H7 (cell line): ENCODE measurements around the gene CAMKV. TPM values are rescaled to one million over a fixed set of nuclear protein-coding genes. Genes with fewer than 3 reads are reported as not detected.
"Not testable (repeated sequence)": the region's sequence is repeated elsewhere in the genome, so short reads cannot be mapped to it uniquely, and the experiment has no call there.

Experiments used
- DNase-seq: peaks from one replicate; pipeline ENCODE4 v3.0.0; 2012
- H3K27me3 ChIP-seq: 2 replicates; pipeline ENCODE4 v1.6.0; 2011; ENCODE audit warnings: mild to moderate bottlenecking, low read length; ENCODE audit not compliant: control insufficient read depth, insufficient read depth
- H3K36me3 ChIP-seq: replicated peaks from 2 replicates; pipeline ENCODE4 v1.5.1; 2011; ENCODE audit warnings: low read length; ENCODE audit not compliant: control insufficient read depth, insufficient read depth
- H3K4me3 ChIP-seq: 2 replicates; pipeline ENCODE4 v1.5.1; 2011; ENCODE audit warnings: low read depth, mild to moderate bottlenecking, control low read depth, low read length, moderate library complexity; ENCODE audit not compliant: insufficient read depth
- total RNA-seq: library from RNA; depleted of rRNA; stranded (reverse); fragments of >200 nt; shearing (Covaris generic); gene quantifications from 2 replicates; pipeline ENCODE4 v1.2.3, GENCODE V29; 2014; rRNA removed

Gene CAMKV, protein sequence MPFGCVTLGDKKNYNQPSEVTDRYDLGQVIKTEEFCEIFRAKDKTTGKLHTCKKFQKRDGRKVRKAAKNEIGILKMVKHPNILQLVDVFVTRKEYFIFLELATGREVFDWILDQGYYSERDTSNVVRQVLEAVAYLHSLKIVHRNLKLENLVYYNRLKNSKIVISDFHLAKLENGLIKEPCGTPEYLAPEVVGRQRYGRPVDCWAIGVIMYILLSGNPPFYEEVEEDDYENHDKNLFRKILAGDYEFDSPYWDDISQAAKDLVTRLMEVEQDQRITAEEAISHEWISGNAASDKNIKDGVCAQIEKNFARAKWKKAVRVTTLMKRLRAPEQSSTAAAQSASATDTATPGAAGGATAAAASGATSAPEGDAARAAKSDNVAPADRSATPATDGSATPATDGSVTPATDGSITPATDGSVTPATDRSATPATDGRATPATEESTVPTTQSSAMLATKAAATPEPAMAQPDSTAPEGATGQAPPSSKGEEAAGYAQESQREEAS
- 38.6 and 46.8 TPM in 2 replicates for total RNA-seq

DNA sequence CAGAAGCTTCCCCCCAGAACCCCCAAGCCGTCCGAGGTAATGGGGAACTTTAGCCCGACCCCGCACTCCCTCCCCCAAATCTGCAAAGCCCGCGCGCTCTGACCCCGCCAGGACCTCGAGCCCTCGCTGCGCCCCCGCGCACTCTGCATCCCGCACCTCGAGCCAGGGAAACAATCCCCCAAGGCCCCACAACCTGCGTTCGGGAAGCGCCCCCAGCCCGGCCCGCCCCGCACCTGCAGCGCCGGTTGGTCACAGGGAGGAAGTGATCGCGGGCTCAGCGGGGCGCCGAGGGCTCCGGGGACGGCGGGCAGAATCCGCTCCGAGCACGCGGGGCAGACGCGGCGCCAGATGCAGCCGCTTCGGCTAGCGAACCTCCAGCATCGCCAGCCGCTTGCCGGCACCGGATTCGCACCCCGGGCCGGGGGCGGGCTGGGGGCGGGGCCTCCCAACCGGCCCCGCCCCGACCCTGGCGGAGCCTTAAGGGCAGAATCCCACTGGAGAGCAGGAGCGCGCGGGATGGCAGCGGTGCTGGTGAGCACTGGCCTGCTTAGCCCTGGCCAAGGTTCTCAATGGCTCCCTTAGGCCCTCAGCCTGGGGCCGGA is at the start of gene CAMKV:
Gene CAMKV, minus strand, starts transcription at position 382 of the 602 bp plus-strand sequence. CDS start 7,518 bp downstream, outside the sequence.
- DNase-seq, result peak; percentile 96
- Histone ChIP-seq H3K36me3 (no peaks in the 10 kb centered on the region), H3K4me3 (peak within 1 kb of the TSS; percentile 75), H3K27me3 (peaks cover 7% of the 10 kb centered on the region)

DNA sequence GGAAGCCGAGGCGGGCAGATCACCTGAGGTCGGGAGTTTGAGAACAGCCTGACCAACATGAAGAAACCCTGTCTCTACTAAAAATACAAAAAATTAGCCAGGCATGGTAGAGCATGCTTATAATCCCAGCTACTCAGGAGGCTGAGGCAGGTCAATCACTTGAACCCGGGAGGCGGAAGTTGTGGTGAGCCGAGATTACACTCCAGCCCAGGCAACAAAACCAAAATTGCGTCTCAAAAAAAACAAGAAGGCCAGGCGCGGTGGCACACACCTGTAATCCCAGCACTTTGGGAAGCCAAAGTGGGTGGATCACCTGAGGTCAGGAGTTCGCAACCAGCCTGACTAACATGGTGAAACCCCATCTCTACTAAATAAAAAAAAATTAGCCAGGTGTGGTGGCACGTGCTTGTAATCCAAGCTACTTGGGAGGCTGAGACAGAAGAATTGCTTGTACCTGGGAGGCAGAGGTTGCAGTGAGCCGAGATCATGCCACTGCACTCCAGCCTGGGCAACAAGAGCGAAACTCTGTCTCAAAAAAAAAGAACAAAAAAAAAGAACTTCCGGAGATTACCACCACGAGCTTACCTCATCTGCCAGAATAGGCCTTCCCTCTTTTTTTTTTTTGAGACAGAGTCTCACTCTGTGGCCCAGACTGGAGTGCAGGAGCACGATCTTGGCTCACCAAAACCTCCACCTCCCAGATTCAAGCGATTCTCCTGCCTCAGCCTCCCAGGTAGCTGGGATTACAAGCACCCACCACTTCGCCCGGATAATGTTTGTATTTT is 48.3 kb upstream of the CAMKV start:
- not testable (repeated sequence) for H3K27me3 ChIP-seq

DNA sequence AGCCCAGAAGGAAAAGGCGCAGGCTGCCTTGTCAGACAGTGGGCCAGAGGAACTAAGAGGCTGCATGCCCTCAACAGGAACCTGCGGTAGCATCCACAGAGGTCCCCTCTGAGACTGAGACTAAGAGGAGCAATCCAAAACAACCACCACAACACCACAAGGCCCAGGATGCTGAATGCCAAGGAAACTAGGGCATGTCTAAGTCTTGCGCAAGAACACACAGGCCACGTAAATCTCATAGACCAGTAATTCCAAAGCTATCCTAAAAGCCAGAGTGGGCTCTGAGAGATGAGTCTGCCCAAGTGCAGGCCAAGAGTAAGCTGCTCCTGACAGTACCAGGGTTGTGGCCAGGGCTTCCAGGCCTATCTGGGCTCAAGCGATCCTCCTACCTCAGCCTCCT is 47.0 kb upstream of the CAMKV start:
- Histone ChIP-seq H3K27me3 (no peaks in the 10 kb centered on the region), H3K36me3 (no peaks in the 10 kb centered on the region), H3K4me3 (no peak overlapping the region)
- no peak for DNase-seq

More for the DNA sequence above, 48.3 kb upstream of the CAMKV start:
- not testable (repeated sequence) for H3K4me3 ChIP-seq, DNase-seq, H3K36me3 ChIP-seq

DNA sequence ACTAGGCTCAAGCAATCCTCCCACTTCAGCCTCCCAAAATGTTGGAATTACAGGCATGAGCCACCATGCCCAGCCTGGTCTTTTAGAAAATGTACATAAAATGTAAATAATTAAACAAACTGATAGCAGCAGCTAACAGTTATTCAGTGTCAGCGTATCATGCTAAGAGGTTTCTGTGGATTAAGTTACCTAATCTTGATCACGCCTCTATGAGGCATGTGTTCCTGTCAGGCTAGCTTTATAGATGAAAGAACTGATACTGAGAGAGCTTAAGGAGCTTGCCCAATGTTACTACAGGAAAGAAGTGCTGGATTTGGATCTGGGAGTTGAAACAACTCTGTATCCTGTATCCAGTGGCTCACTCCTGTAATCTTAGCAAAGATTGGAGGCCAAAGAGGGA is 45.2 kb upstream of the CAMKV start:
- Histone ChIP-seq H3K27me3 (peaks cover 3% of the 10 kb centered on the region; the same call in 1 of the 2 replicates), H3K4me3 (no peak overlapping the region), H3K36me3 (no peaks in the 10 kb centered on the region)
- DNase-seq, result no peak

DNA sequence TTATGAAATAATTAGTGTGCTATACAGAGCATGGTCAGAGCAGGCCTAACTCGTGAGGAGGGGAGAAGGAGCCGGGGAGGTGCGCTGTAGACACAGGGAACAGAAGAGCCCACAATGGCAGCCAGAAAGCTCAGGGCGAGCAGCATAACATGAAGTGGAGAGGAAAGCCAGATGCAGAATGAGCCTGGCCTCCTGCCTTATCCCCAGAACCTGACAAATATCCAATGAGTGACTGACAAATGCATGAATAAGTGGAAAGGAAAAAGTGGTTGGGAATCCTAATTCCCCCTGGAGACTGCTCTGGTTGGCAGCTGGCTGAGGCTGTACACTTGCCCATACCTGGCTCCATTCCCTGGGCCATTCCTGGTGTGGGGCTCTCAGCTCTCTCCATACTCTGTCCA is 43.2 kb upstream of the CAMKV start:
- DNase-seq, result peak; percentile 44
- Histone ChIP-seq H3K27me3 (peaks cover 4% of the 10 kb centered on the region; the same call in 1 of the 2 replicates), H3K36me3 (no peaks in the 10 kb centered on the region), H3K4me3 (no peak overlapping the region)

DNA sequence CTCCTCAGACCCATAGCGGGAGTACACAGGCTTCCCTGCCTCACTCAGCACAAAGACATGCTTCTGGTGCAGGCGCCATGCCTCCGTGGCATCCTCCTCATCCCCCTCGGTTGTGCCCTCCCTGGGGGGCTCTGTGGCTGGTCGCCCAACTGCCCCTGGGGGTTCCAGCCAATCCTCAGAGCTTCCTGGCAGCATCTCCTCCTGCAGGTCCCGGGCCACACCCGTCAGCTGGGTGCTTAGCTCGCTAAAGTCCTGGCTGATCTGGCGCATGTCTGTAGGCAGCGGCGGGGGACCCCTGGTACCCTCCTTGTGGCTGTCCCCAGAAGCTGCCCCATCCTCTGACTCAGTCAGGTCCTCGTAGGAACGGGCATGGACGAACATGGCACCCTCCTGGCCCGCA is 41.9 kb upstream of the CAMKV start:
- DNase-seq, result no peak
- H3K27me3 ChIP-seq, result peaks cover 4% of the 10 kb centered on the region; the same call in 1 of the 2 replicates
- H3K4me3 ChIP-seq, result no peak overlapping the region
- H3K36me3 ChIP-seq, result no peaks in the 10 kb centered on the region

DNA sequence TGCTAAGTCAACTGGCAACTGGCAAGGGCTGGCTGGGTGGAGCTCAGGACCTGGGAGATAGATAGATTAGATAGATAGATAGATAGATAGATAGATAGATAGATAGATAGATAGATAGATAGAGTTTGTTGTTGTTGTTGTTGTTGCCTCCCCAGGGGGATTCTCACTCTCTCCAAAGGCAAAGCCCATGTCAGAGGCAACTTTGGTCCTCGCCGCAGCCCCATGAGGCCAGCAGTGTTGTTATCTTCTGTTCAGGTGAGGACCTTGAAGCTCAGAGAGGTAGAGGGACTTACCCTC is 41.4 kb upstream of the CAMKV start:
- H3K27me3 ChIP-seq, result peaks cover 4% of the 10 kb centered on the region; the same call in 1 of the 2 replicates
- DNase-seq, result no peak
- no peaks in the 10 kb centered on the region for H3K36me3 ChIP-seq
- no peak overlapping the region for H3K4me3 ChIP-seq

DNA sequence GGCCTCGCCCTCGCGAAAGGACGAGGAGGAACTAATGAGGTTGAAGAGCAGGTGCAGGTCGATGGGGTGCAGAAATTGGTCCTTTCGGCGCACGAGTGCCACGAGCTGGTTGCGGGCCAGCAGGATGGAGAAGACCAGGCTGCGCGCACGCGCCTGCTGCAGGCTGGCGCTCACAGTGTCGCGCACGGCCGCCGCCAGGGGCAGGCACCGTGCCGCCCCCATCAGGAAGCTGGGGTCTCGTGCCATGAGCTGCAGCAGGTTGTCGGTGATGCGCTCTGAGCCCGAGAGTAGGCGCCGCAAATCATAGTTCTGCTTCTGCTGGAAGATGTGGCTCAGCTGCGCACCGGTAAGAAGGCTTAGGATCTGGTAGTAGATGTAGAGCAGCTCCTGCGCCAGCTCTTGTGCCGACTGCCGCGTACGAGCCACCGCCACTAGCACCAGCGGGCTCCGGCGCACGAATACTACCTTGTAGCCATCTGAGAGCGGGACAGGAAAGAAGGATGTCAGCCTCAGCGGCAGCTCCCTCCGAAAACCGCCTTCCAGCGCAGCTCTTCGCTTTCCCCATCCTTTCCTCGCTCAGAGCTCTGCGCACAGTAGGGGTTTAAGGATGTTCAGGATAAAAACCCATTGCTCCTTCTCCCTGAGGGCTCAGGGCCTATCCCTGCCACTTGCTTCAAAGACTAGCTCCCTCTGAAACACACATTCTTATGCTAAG is 40.9 kb upstream of the CAMKV start:
- H3K27me3 ChIP-seq, result peaks cover 4% of the 10 kb centered on the region; the same call in 1 of the 2 replicates
- DNase-seq, result peak; percentile 82
- no peaks in the 10 kb centered on the region for H3K36me3 ChIP-seq
- peak overlapping the region; percentile 25; the same call in 1 of the 2 replicates for H3K4me3 ChIP-seq

DNA sequence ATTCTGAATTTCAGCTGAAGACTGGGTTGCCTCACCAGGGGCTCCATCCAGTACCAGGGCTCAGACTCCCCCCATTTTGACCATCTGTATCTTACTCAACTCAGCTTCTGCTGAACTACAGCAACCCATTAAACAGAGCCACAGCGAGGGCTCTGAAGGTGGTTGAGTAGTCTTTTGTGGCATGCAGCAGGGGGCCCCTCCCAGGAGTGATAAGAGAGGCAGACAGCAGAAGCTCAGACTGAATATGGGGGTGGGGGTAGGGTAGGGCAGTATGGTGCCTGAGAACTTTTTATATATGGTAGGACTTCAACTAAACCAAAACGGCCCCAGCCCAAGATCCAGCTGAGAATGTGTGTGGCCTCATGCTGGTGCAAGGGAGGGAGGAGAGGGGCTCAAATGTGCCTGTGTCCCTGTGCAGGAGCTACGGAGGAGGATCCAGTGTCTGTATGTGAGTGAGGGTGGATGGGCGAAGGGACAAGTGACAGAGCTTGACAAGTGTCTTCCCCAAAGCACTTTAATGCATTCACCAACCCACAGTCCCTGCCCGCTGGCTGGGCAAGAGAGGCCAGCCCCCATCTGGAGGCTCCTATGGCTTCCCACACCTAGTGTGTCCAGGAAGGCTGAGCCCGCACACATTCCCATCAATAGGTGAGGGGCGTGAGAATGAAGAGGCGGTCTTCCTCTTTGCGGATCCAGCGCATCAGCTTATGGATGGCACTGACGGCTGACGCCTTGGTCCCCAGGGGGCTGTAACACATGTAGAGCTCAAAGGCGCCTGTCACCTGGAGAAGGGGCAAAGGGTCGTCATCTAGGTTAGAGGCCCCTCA is 38.9 kb upstream of the CAMKV start:
- peak; percentile 35 for DNase-seq
- no peak overlapping the region for H3K4me3 ChIP-seq
- H3K27me3 ChIP-seq, result peaks cover 4% of the 10 kb centered on the region; the same call in 1 of the 2 replicates
- no peaks in the 10 kb centered on the region for H3K36me3 ChIP-seq

DNA sequence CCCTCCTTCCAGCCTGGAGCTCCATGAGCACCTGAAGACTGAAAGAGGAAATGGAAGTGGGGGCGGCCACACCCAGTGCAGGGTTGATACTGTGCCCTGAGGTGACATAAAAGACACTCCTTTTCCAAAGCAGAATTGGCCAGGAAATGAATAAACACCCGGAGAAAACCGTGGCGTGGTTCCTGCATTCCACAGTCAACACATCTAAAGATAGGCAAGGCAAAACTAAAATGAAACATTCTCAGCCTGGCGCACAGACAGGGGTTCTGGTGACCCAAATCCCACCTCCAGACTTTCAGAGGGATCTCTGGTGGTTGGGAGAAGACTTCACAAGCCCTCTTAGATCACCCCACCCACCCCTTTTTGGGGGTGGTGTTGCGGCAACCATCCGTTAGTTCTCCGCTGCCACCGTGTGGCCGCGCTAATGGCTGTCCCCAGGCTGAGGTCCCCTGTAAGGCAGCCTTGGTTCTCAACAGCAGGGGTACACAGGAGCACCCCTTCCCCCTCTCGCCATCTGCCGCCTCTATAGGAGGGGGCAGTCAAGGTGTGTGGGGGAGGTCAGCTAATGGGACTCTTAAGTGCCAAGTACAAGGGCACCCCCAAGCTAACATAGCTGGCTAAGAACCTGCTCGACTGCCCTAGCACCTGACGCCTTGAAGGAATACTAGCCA is 36.5 kb upstream of the CAMKV start:
- Histone ChIP-seq H3K27me3 (peaks cover 3% of the 10 kb centered on the region; the same call in 1 of the 2 replicates), H3K36me3 (no peaks in the 10 kb centered on the region), H3K4me3 (peak overlapping the region; percentile 12)
- peak; percentile 90 for DNase-seq

DNA sequence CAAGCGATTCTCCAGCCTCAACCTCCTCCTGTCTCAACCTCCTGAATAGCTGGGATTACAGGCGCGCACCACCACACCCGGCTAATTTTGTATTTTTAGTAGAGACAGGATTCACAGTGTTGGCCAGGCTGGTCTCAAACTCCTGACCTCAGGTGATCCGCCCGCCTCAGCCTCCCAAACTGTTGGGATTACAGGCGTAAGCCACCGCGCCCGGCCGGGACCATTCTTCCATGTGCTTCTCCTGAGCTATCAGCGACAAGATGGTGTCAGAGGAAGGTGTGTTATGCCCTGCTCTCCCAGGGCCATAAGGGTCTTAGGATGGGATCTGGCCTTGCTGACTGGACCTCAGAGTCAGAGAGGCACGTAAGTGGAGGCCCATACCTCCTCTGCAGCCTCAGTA is 34.7 kb upstream of the CAMKV start:
- H3K4me3 ChIP-seq, H3K36me3 ChIP-seq, DNase-seq, H3K27me3 ChIP-seq: not testable (repeated sequence)

DNA sequence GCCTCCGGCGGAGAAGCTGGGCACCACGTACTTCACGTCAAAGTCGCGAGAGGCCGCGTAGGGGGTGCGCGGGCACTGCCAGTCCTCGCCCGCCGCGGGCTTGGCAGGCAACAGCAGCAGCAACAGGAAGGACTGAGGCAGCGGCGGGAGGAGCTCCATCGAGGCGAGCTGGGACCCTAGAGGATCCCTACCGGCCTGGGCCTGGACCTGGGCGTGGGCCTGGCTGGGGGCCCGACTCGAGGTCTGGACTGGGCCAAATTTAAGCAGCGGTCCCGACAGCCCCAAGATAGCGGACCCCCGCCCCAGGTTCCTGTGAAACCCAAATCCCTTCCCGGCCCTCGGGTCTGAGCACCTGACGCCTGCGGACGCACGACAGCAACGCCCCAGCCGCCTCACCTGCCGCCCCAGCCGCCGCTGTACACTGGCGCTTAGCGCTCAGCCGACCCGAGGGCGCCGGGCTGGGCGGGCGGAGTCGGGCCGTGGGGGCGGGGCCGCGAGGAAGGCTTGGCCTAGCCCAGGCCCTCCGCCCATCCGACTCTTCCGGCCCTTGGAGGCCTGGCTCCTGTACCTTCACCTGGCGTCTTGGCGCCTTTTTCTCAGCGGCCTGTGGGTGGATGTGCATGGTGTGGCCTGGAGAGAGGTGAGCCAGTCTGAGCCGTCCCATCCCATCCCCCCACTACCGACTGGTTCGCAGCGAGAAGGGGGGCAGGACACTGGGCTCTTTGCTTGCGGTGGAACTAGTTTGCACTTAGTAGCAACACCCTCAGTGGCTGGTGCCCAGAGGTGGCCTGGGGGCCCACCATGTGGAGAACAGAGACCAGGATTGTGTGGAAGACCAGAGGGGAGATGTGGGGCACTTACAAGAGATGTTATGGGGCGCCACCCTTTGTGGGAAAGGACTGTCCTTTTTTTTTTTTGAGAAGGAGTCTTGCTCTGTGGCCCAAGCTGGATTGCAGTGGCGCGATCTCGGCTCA is 34.0 kb upstream of the CAMKV start, which contains the start of gene MST1R:
Gene MST1R, minus strand, starts transcription at position 423 of the 974 bp plus-strand sequence. Its CDS starts 264 bp downstream, at position 159.
- Histone ChIP-seq H3K4me3 (peak within 1 kb of the TSS; percentile 16; the same call in 1 of the 2 replicates), H3K27me3 (no peaks in the 10 kb centered on the region), H3K36me3 (no peaks in the 10 kb centered on the region)
- DNase-seq, result peak; percentile 98
